Daoy (cell line): Measurements from ENCODE around the gene IKBKG. TPM values are rescaled to one million over a fixed set of nuclear protein-coding genes. Genes with fewer than 3 reads are reported as not detected.
"Not testable (repeated sequence)": the region's sequence is repeated elsewhere in the genome, so short reads cannot be mapped to it uniquely, and the experiment has no call there.

Experiments
- DNase-seq: peaks from one replicate; pipeline ENCODE4 v3.0.0-alpha.2; 2015; ENCODE audit warnings: low read depth
- total RNA-seq: library from RNA; depleted of rRNA; stranded (reverse); fragments of >200 nt; shearing (Covaris generic); gene quantifications from 2 replicates; pipeline ENCODE4 v1.2.3, GENCODE V29; 2014; rRNA removed

Gene IKBKG, protein sequence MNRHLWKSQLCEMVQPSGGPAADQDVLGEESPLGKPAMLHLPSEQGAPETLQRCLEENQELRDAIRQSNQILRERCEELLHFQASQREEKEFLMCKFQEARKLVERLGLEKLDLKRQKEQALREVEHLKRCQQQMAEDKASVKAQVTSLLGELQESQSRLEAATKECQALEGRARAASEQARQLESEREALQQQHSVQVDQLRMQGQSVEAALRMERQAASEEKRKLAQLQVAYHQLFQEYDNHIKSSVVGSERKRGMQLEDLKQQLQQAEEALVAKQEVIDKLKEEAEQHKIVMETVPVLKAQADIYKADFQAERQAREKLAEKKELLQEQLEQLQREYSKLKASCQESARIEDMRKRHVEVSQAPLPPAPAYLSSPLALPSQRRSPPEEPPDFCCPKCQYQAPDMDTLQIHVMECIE
- 28.1 and 37.7 TPM in 2 replicates for total RNA-seq

DNA sequence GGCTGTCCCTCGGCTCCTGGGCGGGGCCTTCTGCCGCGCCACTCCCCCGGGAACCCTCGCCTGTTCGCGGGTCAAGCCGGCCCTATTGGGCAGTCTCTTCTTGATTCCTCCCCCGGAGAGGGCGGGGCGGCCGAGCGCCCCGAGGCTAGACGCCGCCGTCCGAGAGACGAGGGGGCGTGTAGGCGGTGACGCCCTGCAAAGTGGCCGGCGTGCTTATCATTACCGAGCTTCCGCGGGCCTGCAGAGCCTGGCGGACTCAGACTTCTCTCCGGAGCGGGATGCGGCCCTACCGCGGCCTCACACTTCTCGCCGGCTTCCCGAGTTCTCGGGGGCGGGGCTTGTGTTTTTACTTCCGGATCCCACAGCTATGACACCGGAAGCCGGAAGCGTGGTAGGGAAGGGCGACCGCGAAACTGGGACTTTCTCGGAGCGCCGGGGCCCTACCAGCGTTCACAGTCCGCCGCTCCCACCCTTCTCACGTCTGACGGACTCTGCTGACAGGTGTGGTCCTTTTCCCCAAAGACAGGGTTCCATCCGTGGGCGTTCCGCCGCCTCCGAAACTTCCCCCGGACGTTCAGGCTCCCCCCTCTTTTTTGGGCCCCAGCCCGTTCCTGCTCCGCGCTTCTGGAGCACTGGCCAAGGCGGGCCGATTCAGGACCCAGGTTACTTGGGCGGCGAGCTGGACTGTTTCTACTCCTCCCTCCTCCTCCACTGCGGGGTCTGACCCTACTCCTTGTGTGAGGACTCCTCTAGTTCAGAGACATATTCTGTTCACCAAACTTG, at the start of gene IKBKG:
TSS of gene IKBKG (plus strand) at position 376 of the 783 bp plus-strand sequence. CDS start 4,383 bp downstream, outside the sequence.
- DNase-seq: peak; percentile 89

DNA sequence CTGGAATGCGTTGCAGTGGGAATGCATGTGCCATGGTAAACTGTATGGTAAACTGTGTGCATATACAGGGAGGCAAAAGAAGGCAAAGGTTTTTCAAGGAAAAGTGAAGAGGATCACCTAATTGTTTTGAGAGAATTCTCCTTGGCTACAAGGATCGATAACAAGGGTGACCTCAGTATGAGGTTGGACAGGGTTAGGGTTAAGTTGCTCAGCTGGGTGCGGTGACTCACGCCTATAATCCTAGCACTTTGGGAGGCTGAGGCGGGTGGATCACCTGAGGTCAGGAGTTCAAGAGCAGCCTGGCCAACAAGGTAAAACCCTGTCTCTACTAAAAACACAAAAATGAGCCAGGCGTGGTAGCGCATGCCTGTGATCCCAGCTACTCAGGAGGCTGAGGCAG, 46.0 kb upstream of the IKBKG start:
- DNase-seq: not testable (repeated sequence)

DNA sequence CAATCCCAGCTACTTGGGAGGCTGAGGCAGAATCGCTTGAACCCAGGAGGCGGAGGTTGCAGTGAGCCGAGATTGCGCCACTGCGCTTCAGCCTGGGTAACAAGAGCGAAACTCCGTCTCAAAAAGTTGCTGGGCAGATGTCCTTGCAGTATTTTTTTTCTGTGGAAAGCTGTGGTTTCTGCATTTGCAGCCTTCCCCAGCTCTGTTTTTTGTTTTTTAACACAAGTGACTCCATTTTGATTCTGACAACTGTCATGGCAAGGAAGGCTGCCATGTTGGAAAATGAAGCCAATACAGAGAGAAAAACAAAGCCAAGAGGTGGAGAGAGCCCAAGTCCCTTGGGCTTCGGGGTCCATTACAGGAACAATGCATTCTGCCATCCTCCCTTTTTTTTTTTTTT, 45.3 kb upstream of the IKBKG start:
- no peak for DNase-seq

DNA sequence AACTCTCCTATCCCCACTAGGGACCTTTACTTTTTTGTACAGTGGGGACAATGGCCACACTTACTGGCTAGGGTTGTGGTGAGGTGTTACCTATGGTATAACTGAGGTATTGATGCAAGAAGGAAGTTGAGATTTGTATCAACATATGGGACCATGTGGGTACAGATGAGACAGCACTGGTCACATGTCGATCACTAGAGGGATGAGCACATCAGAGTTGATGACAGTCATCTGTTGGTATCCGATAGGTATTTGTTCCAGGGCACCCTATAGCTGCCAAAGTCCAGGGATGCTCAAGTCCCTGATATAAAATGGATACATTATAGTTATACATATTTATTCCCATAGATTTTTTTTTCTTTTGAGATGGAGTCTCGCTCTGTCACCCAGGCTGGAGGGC, 44.4 kb upstream of the IKBKG start:
- DNase-seq: no peak

DNA sequence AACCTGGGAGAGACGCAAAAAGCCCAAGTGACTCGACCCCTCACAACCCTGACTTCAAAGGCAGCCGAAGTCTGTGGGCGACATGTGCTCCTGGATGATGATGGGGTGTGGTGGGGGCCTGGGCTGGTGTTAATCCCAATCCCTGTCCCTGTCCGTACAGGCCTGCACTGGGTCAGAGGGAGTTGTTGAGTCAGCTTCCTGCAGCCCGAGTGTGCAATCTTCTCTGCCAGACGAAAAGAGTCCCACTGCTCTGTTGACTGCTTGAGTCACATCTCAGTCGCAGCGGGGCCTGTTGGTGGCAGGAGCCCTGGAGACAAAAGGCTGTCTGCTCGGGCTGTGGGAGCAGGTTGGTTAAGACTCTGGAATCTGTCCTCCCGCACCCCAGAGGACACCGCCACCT, 41.7 kb upstream of the IKBKG start:
- peak; percentile 48 for DNase-seq

DNA sequence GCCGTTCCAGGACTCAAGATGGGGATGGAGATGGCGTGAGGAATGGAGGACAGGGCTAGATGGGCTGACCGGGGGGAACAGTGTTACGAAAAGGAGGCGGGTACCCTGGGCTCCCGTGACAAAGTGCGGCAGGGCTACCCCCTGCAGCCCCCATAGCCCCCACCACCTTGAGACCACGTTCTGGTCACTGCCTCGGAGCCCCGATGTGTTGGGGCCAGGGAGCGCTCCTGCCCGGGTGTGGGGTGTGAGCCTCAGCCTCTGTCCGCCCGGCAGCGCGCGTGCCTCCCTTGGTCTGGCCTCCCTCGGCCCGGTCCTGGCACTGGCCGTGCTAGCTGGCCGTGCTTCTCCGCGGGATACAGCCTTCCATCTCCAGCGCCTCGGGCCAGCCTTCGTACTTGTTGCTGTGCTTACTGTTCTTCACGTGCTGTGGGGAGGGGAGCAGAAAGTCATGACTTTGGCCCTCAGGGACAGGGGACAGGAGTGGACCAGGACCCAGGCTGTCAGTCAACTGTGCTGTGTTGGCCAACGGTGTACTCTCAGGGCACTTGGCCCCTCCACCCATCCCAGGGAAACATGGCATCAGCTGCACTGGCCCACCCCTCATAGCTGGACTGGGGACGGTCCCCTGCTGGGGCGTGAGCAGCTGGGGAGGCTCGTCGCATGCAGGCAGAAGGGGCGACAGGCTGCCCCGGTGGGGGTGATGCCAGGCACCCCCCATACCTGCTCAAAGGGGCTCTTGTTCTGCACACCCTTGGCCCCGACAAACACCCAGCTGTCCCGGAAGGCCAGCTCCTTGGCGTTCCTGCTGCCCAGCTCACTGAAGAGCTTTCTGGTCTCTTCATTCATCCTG, 40.7 kb upstream of the IKBKG start:
- DNase-seq: no peak

DNA sequence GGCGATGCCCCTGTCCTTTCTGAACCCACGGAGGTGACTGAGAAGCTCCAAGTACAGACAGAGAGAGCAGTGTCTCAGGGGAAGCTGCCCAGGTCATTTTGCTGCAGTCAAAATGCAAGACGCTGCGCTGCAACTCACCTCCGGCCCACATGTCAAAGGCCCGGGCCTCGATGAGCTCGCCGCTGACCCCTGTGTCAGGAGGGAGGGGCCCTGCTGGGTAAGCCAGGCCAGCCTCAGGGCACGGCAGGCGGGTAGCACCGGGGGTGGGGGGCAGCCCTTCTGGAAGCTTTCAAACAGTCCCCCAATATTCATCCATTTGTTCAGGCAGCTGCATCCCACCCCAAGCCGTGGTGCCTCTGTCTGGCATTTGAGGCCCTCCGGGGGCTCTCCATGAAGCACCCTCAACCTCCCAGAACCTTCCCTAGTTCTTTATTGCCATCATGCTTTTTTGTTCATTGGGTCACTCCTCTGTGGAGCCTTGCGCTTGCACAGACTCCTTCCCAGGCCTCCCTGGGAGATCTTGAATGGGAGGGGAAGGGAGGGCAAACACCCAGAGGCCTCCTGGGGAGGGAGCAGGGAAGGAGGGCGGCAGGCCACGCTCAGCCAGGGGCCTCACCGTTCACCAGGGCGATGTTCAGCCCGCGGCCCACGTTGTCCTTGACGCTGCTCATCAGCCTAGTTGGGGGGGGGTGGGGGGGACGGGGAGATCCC, 39.6 kb upstream of the IKBKG start:
- no peak for DNase-seq

DNA sequence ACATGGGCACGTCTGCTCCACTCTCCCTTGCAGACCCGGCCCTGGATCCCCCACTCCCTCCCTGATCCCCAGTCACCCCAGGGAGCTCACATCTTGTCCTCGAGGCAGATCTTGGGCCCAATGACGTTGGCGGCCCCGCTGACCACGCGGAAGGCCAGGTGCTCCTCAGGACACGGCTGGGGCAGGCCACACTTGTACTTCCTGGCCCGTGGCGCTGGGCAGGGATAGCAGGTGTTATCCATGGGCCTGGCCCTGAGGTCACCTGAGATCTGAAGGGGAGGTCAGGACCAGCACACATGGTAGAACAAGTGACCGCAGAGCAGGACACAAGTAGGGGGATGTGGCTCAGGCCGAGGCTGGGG, 39.1 kb upstream of the IKBKG start:
- no peak for DNase-seq

DNA sequence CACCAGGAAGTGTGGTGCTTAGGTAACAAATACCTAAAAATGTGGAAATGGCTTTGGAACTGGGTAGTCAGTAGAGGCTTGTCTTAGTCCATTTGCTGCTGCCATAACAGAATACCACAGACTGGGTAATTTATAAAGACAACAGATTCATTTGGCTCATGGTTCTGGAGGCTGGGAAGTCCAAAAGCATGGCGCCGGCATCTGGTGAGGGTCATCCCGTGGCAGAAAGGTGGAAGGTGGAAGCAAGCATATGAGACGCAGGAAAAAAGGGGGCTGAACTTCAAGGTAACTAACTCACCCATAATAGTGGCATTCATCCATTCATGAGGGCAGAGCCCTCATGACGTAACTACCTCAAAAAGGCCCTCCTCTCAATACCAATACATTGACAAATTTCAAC, 38.0 kb upstream of the IKBKG start:
- DNase-seq: no peak

DNA sequence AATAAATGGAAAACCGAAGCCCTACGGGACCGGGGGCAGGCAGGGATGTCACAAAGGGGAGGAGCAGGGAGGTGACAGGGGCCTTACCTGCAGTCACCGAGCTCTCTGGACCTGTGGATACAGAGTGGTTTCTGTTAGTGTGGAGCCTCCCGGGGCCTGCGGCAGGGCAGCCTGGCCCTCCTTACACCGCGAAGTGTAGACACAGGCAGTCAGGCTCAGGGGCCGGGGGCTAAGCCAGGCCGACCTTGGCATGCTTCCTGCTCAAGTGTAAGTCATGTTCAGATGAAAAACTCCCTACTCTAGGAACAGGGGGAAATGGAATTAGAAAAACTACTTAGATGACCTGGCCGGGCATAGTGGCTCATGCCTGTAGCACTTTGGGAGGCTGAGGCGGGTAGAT, 35.7 kb upstream of the IKBKG start:
- no peak for DNase-seq

DNA sequence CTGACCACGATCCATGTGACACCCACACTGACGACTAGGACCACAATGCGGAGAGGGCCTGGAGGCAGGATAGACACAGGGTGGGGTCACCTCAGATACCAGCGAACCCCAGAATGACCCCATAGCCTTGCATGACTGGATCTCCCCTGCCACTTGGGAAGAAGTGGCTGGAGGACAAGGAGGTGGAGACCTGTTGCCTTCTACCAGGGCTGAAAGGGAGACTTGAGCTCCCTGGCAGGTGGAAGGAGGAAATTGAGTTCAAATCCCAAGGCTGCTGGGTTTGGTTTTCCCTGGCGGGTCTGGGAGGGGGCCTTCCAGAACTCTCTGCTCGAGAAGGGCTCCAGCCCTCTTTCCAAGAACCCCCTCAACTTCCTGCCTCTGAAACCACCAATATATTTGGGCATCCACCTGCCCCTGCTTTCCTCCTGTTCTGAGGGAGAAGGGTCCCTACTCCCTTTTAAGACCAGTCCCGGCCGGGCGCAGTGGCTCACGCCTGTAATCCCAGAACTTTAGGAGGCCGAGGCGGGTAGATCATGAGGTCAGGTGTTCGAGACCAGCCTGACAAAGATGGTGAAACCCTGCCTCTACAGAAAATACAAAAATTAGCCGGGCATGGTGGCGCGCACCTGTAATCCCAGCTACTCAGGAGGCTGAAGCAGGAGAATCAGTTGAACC, 34.4 kb upstream of the IKBKG start:
- no peak for DNase-seq

DNA sequence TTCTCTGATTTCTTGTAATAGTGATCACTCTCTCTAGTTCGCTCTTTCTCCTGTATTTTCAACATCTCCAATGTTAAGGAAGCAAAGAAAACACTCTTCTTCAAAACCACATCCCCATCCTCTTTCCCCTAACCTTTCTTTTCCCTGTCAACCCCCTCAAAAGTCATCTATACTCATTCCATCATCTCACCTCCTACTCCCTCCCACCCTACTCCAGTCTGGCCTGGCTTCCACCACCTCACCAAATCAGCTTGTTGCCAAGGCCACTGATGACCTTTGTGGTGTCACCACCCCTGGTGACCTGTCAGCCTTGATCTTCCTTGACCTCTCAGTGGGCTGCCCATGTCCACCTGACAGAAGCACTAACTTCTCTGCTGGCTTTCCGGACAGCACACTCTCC, 33.7 kb upstream of the IKBKG start:
- DNase-seq: no peak

DNA sequence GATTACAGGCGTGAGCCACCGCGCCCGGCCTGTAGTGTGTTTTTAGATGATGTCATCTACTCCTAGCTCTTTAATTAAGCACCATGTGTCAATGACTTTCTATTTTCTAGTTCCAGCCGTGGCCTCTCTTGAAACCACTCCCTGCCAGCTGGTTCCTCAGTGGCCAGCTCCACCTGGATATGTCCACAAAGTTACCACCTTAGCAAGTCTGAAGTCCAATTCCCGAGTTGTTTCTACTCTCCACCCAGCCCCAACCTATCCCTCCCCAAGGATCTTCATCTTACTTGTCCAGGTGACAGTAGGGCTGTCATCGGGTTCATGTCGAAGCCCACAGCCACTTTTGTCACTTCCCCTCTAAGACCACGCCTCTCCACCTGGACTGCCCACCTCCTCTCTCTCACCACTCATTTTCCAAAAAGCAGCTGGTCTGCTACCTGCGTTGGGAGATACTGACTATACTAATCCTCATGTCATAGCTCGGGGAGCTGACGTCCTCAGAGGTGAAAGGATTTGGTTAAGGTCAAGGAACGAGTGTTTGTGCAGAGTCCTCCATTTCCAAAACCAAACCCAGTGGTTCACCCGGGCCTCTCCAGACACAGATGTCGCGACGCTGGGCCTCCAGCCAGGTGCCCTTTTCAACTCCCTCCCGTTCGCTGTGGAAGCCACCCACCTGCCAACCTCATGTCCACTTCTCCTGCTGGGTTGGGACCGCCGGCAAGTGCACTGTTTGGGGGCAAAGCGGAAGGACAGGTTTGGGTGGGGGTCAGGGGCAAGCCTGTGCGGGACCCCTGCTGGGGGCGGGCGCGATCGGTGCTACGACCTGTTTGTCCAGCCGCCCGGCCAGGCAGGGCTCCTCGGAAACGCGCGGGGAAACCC, 32.1 kb upstream of the IKBKG start:
- no peak for DNase-seq

DNA sequence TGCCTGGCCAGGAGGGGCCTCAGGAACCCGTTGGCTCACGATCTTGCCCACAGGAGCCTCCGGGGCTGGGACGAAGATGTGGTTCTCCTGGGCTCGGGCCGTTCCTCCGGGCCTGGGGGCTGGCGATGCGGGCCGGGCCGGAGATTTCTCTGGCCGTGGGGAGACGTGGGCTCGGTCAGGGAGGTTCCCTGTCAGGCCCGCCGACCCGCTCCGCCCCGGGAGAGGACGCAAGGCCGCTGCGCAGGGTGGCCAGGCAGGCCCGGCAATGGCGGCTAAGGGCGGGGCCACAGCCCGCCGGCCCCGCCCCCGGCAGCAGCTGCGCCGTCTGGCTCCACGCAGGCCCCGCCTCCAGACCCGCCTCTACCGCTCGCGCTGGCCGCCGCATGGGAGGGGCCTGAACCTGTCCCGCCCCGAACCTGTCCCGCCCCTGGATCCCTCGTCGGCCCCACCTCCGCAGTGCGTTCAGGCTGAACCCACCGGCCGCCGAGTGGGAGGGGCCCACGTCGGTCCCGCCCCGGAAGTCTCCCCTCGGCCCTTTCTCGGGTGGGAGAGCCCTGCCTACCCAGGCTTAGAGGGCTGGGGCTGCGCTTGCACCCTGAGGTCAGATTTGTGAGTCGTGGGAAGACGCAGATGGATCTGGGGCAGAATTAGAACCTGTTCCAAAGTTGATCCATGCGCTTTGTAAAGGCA, 31.3 kb upstream of the IKBKG start, which contains the start of gene FAM3A:
TSS of gene FAM3A (minus strand) at position 267 of the 690 bp plus-strand sequence. CDS start 460 bp downstream, outside the sequence.
- peak; percentile 90 for DNase-seq

DNA sequence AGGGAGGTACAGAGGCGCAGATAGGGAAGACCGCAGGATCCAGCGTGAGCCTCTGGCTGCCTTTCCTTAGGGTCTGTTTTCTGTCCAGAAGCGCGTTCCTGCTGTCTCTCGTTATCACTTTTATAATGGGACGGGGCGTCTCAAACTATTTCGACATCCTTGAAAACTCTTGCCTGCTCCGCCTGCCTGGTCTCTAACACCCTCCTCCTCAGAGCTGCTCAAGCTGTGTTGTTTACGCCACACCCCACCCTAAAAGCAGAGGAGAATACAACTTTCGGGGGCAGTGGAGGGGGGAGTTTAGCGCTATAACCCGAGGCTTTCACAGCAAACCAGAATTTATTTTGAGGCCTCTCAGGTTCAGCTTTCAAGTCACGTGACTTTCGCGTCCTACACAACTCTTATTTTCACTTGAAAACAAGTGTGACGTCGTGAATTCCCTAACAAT, 30.7 kb upstream of the IKBKG start:
- DNase-seq: no peak

DNA sequence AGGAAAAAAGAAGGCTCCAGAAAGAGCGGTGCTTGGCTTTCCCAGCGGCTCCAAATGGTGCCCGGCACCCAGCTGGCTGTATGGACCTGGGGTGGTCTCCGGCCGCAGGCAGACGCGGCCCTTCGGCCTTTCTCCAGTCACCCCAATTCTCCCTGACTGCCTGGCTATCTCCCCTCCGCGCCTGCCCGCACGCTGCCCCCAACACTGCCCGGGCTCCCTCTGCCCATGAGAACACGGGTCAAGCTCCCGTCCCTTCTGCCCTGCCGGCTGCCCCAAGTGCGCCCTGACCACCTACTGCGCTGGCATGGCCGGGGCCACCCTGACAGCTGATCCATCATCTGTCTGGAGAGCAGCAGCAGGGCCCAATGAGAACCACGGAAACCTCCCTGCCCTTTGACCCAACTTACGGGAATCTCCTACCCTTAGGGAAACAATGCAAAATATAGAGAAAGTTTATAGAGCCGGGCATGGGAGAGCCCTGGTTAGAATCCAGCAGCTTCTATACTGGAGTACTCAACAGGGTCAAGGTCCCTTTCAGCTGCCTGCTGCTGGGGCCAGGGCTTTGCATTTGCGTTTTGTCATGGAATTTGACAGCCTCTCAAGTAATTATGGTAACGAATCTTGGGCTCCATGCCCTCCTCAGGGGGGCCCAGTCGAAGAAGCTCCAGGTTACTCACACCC, 30.2 kb upstream of the IKBKG start:
- DNase-seq: no peak

DNA sequence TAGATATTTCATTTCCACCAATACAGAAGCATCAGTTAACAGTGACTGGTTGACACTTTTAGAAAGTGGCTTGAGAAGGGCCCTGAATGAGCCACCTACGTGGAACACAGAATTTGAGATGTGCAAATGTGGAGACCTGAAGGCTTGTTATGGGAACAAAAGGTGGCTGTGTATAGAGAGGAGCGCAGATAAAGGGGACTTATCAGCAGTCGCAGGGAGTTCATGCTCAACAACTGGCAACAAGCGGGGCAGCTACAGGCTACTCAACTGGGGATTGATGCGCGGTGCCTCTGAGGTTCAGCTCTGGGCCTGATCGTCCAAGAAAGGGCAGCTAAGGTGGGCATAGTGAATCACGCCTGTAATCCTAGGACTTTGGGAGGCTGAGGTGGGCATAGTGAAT, 28.0 kb upstream of the IKBKG start:
- no peak for DNase-seq
